Loucy (cell line): ENCODE data around the gene CCDC69.
A peak's percentile ranks its signal among the peaks of the same experiment; 100 is the strongest.

Source experiments
- H2AFZ ChIP-seq: fragments of 200-600 bp; sonication (generic); 2 replicates; pipeline ENCODE4 v1.6.0; 2016; ENCODE audit warnings: antibody characterized with exemption, mild to moderate bottlenecking, low read length, moderate library complexity
- H3F3A ChIP-seq: fragments of 200-600 bp; 2 replicates; pipeline ENCODE4 v1.6.0; 2016; ENCODE audit warnings: antibody characterized with exemption, low read depth, mild to moderate bottlenecking
- H3K27me3 ChIP-seq: fragments of 200-600 bp; sonication (generic); 2 replicates; pipeline ENCODE4 v1.6.1; 2014; ENCODE audit warnings: low read length, mild to moderate bottlenecking; ENCODE audit not compliant: insufficient read depth, poor library complexity, severe bottlenecking
- H3K36me3 ChIP-seq: fragments of 200-600 bp; sonication (generic); 2 replicates; pipeline ENCODE4 v1.6.1; 2016; ENCODE audit warnings: low read length; ENCODE audit not compliant: insufficient read depth
- H3K4me1 ChIP-seq: fragments of 200-600 bp; sonication (generic); 2 replicates; pipeline ENCODE4 v1.5.1; 2014; ENCODE audit warnings: low read length, mild to moderate bottlenecking; ENCODE audit not compliant: insufficient read depth, poor library complexity, severe bottlenecking
- H3K4me2 ChIP-seq: fragments of 200-600 bp; sonication (generic); 2 replicates; pipeline ENCODE4 v1.6.0; 2014; ENCODE audit warnings: antibody characterized with exemption, low read length, low read depth, mild to moderate bottlenecking; ENCODE audit not compliant: poor library complexity, severe bottlenecking
- H3K4me3 ChIP-seq: fragments of 200-600 bp; sonication (generic); 2 replicates; pipeline ENCODE4 v1.5.1; 2014; ENCODE audit warnings: low read length, mild to moderate bottlenecking, mixed read lengths; ENCODE audit not compliant: poor library complexity, severe bottlenecking
- H3K79me2 ChIP-seq: fragments of 200-600 bp; sonication (generic); 2 replicates; pipeline ENCODE4 v1.6.1; 2014; ENCODE audit warnings: low read length; ENCODE audit not compliant: insufficient read depth
- H3K9ac ChIP-seq: fragments of 200-600 bp; sonication (generic); 2 replicates; pipeline ENCODE4 v1.6.0; 2014; ENCODE audit warnings: mild to moderate bottlenecking, low read depth, low read length, moderate library complexity; ENCODE audit not compliant: poor library complexity, severe bottlenecking
- H3K9me2 ChIP-seq: fragments of 200-600 bp; sonication (generic); replicated peaks from 2 replicates; pipeline ENCODE4 v1.6.1; 2016; ENCODE audit warnings: low read depth, low read length, mixed read lengths
- H3K9me3 ChIP-seq: fragments of 200-600 bp; sonication (generic); 2 replicates; pipeline ENCODE4 v1.6.1; 2014; ENCODE audit warnings: mild to moderate bottlenecking, antibody characterized with exemption, low read length, low read depth; ENCODE audit not compliant: insufficient read depth
- H4K20me1 ChIP-seq: fragments of 200-600 bp; sonication (generic); 2 replicates; pipeline ENCODE4 v1.6.0; 2014; ENCODE audit warnings: antibody characterized with exemption, low read length, mild to moderate bottlenecking; ENCODE audit not compliant: insufficient read depth, poor library complexity, severe bottlenecking
- CTCF ChIP-seq: fragments of 200-600 bp; sonication (generic); conservative IDR thresholded peaks from 2 replicates; pipeline ENCODE4 v1.5.1; 2014; ENCODE audit warnings: mild to moderate bottlenecking, antibody characterized with exemption, low read length
- EZH2phosphoT487 ChIP-seq: fragments of 200-600 bp; IDR thresholded peaks from 2 replicates; pipeline ENCODE4 v1.6.1; 2018; ENCODE audit warnings: antibody characterized with exemption, mild to moderate bottlenecking, moderate library complexity, borderline replicate concordance

The CCDC69 gene

GRCh38 chr5:151218177-151218576 lies 5.7 kb downstream of the CCDC69 start:
- peak overlapping the region; percentile 96 for H3K4me2 ChIP-seq
- peak overlapping the region; percentile 23 for H3K4me3 ChIP-seq
- peaks cover 16% of the 10 kb centered on the region for H3F3A ChIP-seq
- no peaks in the 10 kb centered on the region for H3K9me2 ChIP-seq
- H3K9ac ChIP-seq = peak overlapping the region; percentile 53
- peaks cover 92% of the 10 kb centered on the region for H3K79me2 ChIP-seq
- H3K27me3 ChIP-seq = no peaks in the 10 kb centered on the region
- no peaks in the 10 kb centered on the region for H3K9me3 ChIP-seq
- H3K36me3 ChIP-seq = no peaks in the 10 kb centered on the region; the same call in 1 of the 2 replicates
- peaks cover 17% of the 10 kb centered on the region for H4K20me1 ChIP-seq
- TF ChIP-seq EZH2phosphoT487 (no peak), CTCF (no peak)
- peaks cover 87% of the 10 kb centered on the region for H3K4me1 ChIP-seq
- no peak overlapping the region for H2AFZ ChIP-seq

- Histone ChIP-seq H3K4me2 (peak overlapping the region; percentile 96), H3K4me1 (peaks cover 80% of the 10 kb centered on the region)
Observed at GRCh38 chr5:151216781-151217180, 7.1 kb downstream of the CCDC69 start.

GRCh38 chr5:151215546-151215880 lies 8.4 kb downstream of the CCDC69 start:
- no peaks in the 10 kb centered on the region for H3K9me3 ChIP-seq
- H3K79me2 ChIP-seq = peaks cover 86% of the 10 kb centered on the region
- peak overlapping the region; percentile 79 for H3K4me3 ChIP-seq
- H3F3A ChIP-seq = peaks cover 24% of the 10 kb centered on the region
- no peaks in the 10 kb centered on the region for H3K9me2 ChIP-seq
- peak overlapping the region; percentile 96 for H3K4me2 ChIP-seq
- H3K4me1 ChIP-seq = peaks cover 79% of the 10 kb centered on the region
- H3K9ac ChIP-seq = peak overlapping the region; percentile 98
- no peaks in the 10 kb centered on the region for H3K27me3 ChIP-seq
- H4K20me1 ChIP-seq = peaks cover 8% of the 10 kb centered on the region
- no peaks in the 10 kb centered on the region; the same call in 1 of the 2 replicates for H3K36me3 ChIP-seq
- TF ChIP-seq CTCF (no peak), EZH2phosphoT487 (no peak)
- no peak overlapping the region for H2AFZ ChIP-seq

More at GRCh38 chr5:151216781-151217180, 7.1 kb downstream of the CCDC69 start:
- peak overlapping the region; percentile 23 for H3K4me3 ChIP-seq
- peaks cover 90% of the 10 kb centered on the region for H3K79me2 ChIP-seq
- peaks cover 24% of the 10 kb centered on the region for H3F3A ChIP-seq
- H3K36me3 ChIP-seq = no peaks in the 10 kb centered on the region; the same call in 1 of the 2 replicates
- no peak overlapping the region for H3K9ac ChIP-seq
- no peaks in the 10 kb centered on the region for H3K9me3 ChIP-seq
- H2AFZ ChIP-seq = no peak overlapping the region
- TF ChIP-seq CTCF (no peak), EZH2phosphoT487 (no peak)
- H4K20me1 ChIP-seq = peaks cover 8% of the 10 kb centered on the region
- H3K9me2 ChIP-seq = no peaks in the 10 kb centered on the region
- H3K27me3 ChIP-seq = no peaks in the 10 kb centered on the region
